ENCODE results near the gene ZNF598.
"Not testable (repeated sequence)": the region's sequence is repeated elsewhere in the genome, so short reads cannot be mapped to it uniquely, and the experiment has no call there.

GRCh38 chr16:1962161-1963153 is 47.2 kb downstream of the ZNF598 start:
- not testable (repeated sequence) for TF ChIP-seq OSR1 (CRISPR knock-in tag; IDR thresholded peaks at IDR 0.05); ARNTL (CRISPR knock-in tag; IDR thresholded peaks at IDR 0.05; ENCODE audit: borderline replicate concordance, low read depth); SNAI2 (CRISPR knock-in tag; IDR thresholded peaks at IDR 0.05); PATZ1 (CRISPR knock-in tag; IDR thresholded peaks at IDR 0.05; ENCODE audit: borderline replicate concordance); TCF4 (CRISPR knock-in tag; IDR thresholded peaks at IDR 0.05; ENCODE audit: borderline replicate concordance); CSRNP3 (CRISPR knock-in tag; IDR thresholded peaks at IDR 0.05); ZFP3 (CRISPR knock-in tag; IDR thresholded peaks at IDR 0.05); RARB (CRISPR knock-in tag; IDR thresholded peaks at IDR 0.05); ZFP30 (CRISPR knock-in tag; IDR thresholded peaks at IDR 0.05); CREB5 (CRISPR knock-in tag; IDR thresholded peaks at IDR 0.05; ENCODE audit: low read depth)
